H1 (cell line): ENCODE data around the gene CRX. TPM values are rescaled to one million over a fixed set of nuclear protein-coding genes. Genes with fewer than 3 reads are reported as not detected.

Experiments
- SIN3A ChIP-seq, 2 experiments: IDR thresholded peaks in 1 of 2; conservative IDR thresholded peaks in 1 of 2; 2 replicates each; pipeline ENCODE4 v1.6.1; 2011 to 2012; ENCODE audit warnings: low read length in 2 of 2, improper control_type of control experiment in 1 of 2, low read depth in 1 of 2, mild to moderate bottlenecking in 1 of 2
- polyA plus RNA-seq, 7 experiments: library from polyadenylated mRNA; depleted of rRNA in 3 of 7; stranded (reverse) in 5 of 7; unstranded in 2 of 7; fragments of >200 nt in 5 of 7; fragments of 200-250 nt in 2 of 7; gene quantifications; 1 replicate in 5 of 7; 2 replicates in 1 of 7; 4 replicates in 1 of 7; pipeline versions ENCODE4 v1.2.1 to v1.2.3, GENCODE V29; 2011 to 2013; ENCODE audit warnings: missing spikeins in 2 of 7, mixed read lengths in 2 of 7
- total RNA-seq: library from RNA; stranded (reverse); fragmentation: NEBNext Ultra II Directional; extraction: Animal tissue kit (Norgen Biotek cat#: 25700); gene quantifications from 2 replicates; pipeline ENCODE4 v1.2.1, GENCODE V29; 2021
- TF ChIP-seq, protein P1 (sequence below): fragments of 300-600 bp; sonication (generic); IDR thresholded peaks from 2 replicates; pipeline ENCODE4 v1.7.1; 2012; ENCODE audit warnings: low read length, moderate library complexity, mild to moderate bottlenecking, inconsistent platforms; ENCODE audit not compliant: insufficient replicate concordance
- TF ChIP-seq, protein P2 (sequence below): IDR thresholded peaks from 2 replicates; pipeline ENCODE4 v1.6.1; 2012; ENCODE audit warnings: inconsistent platforms

Gene CRX
- total and polyA plus RNA-seq, 2 of the 8 experiments (the other 6 are each of a cell fraction or from before 2014, with no cell fraction given) = 0.08 TPM; not detected in 1

DNA sequence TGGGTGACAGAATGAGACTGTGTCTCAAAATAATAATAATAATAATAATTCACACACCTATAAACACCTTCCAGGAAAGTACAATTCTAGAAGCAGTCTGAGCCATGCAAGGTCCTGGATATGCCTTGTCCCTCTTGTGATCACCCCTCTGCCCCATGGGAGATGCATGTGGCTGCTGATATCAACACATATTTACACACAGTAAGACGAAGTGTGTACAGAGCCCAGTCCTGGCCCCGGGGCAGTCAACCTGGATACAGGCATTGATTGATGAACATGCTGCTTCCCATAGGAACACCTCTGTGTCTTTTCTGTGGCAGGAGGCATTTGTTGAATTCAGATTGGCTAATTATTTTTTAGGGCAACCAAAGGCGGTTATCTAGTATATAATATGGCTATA, 61.2 kb downstream of the CRX start (continued):
- TF ChIP-seq, protein P1, sequence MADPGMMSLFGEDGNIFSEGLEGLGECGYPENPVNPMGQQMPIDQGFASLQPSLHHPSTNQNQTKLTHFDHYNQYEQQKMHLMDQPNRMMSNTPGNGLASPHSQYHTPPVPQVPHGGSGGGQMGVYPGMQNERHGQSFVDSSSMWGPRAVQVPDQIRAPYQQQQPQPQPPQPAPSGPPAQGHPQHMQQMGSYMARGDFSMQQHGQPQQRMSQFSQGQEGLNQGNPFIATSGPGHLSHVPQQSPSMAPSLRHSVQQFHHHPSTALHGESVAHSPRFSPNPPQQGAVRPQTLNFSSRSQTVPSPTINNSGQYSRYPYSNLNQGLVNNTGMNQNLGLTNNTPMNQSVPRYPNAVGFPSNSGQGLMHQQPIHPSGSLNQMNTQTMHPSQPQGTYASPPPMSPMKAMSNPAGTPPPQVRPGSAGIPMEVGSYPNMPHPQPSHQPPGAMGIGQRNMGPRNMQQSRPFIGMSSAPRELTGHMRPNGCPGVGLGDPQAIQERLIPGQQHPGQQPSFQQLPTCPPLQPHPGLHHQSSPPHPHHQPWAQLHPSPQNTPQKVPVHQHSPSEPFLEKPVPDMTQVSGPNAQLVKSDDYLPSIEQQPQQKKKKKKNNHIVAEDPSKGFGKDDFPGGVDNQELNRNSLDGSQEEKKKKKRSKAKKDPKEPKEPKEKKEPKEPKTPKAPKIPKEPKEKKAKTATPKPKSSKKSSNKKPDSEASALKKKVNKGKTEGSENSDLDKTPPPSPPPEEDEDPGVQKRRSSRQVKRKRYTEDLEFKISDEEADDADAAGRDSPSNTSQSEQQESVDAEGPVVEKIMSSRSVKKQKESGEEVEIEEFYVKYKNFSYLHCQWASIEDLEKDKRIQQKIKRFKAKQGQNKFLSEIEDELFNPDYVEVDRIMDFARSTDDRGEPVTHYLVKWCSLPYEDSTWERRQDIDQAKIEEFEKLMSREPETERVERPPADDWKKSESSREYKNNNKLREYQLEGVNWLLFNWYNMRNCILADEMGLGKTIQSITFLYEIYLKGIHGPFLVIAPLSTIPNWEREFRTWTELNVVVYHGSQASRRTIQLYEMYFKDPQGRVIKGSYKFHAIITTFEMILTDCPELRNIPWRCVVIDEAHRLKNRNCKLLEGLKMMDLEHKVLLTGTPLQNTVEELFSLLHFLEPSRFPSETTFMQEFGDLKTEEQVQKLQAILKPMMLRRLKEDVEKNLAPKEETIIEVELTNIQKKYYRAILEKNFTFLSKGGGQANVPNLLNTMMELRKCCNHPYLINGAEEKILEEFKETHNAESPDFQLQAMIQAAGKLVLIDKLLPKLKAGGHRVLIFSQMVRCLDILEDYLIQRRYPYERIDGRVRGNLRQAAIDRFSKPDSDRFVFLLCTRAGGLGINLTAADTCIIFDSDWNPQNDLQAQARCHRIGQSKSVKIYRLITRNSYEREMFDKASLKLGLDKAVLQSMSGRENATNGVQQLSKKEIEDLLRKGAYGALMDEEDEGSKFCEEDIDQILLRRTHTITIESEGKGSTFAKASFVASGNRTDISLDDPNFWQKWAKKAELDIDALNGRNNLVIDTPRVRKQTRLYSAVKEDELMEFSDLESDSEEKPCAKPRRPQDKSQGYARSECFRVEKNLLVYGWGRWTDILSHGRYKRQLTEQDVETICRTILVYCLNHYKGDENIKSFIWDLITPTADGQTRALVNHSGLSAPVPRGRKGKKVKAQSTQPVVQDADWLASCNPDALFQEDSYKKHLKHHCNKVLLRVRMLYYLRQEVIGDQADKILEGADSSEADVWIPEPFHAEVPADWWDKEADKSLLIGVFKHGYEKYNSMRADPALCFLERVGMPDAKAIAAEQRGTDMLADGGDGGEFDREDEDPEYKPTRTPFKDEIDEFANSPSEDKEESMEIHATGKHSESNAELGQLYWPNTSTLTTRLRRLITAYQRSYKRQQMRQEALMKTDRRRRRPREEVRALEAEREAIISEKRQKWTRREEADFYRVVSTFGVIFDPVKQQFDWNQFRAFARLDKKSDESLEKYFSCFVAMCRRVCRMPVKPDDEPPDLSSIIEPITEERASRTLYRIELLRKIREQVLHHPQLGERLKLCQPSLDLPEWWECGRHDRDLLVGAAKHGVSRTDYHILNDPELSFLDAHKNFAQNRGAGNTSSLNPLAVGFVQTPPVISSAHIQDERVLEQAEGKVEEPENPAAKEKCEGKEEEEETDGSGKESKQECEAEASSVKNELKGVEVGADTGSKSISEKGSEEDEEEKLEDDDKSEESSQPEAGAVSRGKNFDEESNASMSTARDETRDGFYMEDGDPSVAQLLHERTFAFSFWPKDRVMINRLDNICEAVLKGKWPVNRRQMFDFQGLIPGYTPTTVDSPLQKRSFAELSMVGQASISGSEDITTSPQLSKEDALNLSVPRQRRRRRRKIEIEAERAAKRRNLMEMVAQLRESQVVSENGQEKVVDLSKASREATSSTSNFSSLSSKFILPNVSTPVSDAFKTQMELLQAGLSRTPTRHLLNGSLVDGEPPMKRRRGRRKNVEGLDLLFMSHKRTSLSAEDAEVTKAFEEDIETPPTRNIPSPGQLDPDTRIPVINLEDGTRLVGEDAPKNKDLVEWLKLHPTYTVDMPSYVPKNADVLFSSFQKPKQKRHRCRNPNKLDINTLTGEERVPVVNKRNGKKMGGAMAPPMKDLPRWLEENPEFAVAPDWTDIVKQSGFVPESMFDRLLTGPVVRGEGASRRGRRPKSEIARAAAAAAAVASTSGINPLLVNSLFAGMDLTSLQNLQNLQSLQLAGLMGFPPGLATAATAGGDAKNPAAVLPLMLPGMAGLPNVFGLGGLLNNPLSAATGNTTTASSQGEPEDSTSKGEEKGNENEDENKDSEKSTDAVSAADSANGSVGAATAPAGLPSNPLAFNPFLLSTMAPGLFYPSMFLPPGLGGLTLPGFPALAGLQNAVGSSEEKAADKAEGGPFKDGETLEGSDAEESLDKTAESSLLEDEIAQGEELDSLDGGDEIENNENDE = no peak
- TF ChIP-seq, protein P2, sequence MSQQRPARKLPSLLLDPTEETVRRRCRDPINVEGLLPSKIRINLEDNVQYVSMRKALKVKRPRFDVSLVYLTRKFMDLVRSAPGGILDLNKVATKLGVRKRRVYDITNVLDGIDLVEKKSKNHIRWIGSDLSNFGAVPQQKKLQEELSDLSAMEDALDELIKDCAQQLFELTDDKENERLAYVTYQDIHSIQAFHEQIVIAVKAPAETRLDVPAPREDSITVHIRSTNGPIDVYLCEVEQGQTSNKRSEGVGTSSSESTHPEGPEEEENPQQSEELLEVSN = no peak
- TF ChIP-seq SIN3A (conservative IDR thresholded peaks at IDR 0.05 in 1 of 2, IDR thresholded peaks at IDR 0.05 in 1 of 2; ENCODE audit: low read depth in 1 of 2, low read length in 2 of 2) = no peak
